Rectal smooth muscle tissue (tissue), 1 donor: Measurements from ENCODE around the gene NELFA.
"Not testable (repeated sequence)": the region's sequence is repeated elsewhere in the genome, so short reads cannot be mapped to it uniquely, and the experiment has no call there.

Experiments used
- H3K27ac ChIP-seq: one replicate; pipeline ENCODE4 v1.7.0; 2013; ENCODE audit warnings: low read depth, low read length, inconsistent platforms
- H3K27me3 ChIP-seq: one replicate; pipeline ENCODE4 v1.7.0; 2013; ENCODE audit warnings: low read length; ENCODE audit not compliant: control insufficient read depth, insufficient read depth
- H3K36me3 ChIP-seq: one replicate; pipeline ENCODE4 v1.7.0; 2013; ENCODE audit warnings: low read length; ENCODE audit not compliant: control insufficient read depth, insufficient read depth
- H3K4me1 ChIP-seq: one replicate; pipeline ENCODE4 v1.7.0; 2013; ENCODE audit warnings: low read length; ENCODE audit not compliant: control insufficient read depth, insufficient read depth
- H3K4me3 ChIP-seq: one replicate; pipeline ENCODE4 v1.7.0; 2013; ENCODE audit warnings: low read length
- H3K9ac ChIP-seq: one replicate; pipeline ENCODE4 v1.7.0; 2013; ENCODE audit warnings: low read length

Gene NELFA

GRCh38 chr4:1998296-1998695 lies 10.5 kb downstream of the NELFA start:
- Histone ChIP-seq H3K4me1 (no peaks in the 10 kb centered on the region), H3K4me3 (no peak overlapping the region), H3K9ac (no peak overlapping the region), H3K27me3 (no peaks in the 10 kb centered on the region), H3K36me3 (no peaks in the 10 kb centered on the region), H3K27ac (no peak overlapping the region)

GRCh38 chr4:1997712-1998111 lies 11.1 kb downstream of the NELFA start:
- Histone ChIP-seq H3K27me3 (no peaks in the 10 kb centered on the region), H3K9ac (no peak overlapping the region), H3K4me1 (no peaks in the 10 kb centered on the region), H3K4me3 (no peak overlapping the region), H3K36me3 (no peaks in the 10 kb centered on the region), H3K27ac (no peak overlapping the region)

GRCh38 chr4:1996866-1997611 lies 11.7 kb downstream of the NELFA start:
- Histone ChIP-seq H3K9ac (no peak overlapping the region), H3K27ac (no peak overlapping the region), H3K4me3 (no peak overlapping the region), H3K36me3 (no peaks in the 10 kb centered on the region), H3K4me1 (no peaks in the 10 kb centered on the region), H3K27me3 (no peaks in the 10 kb centered on the region)

- Histone ChIP-seq H3K36me3 (peaks cover 3% of the 10 kb centered on the region), H3K27me3 (no peaks in the 10 kb centered on the region), H3K4me1 (no peaks in the 10 kb centered on the region)
These were observed 13.8 kb downstream of the NELFA start for GRCh38 chr4:1994938-1995337.

GRCh38 chr4:1993718-1994516 lies 14.9 kb downstream of the NELFA start:
- H3K27ac ChIP-seq, H3K4me3 ChIP-seq, H3K36me3 ChIP-seq, H3K27me3 ChIP-seq, H3K4me1 ChIP-seq, H3K9ac ChIP-seq: not testable (repeated sequence)

More at GRCh38 chr4:1994938-1995337, 13.8 kb downstream of the NELFA start:
- no peak overlapping the region for H3K9ac ChIP-seq
- H3K27ac ChIP-seq = no peak overlapping the region
- no peak overlapping the region for H3K4me3 ChIP-seq

GRCh38 chr4:1993169-1993516 lies 15.6 kb downstream of the NELFA start:
- Histone ChIP-seq H3K4me3 (no peak overlapping the region), H3K36me3 (peaks cover 10% of the 10 kb centered on the region), H3K27me3 (no peaks in the 10 kb centered on the region), H3K4me1 (no peaks in the 10 kb centered on the region), H3K27ac (no peak overlapping the region), H3K9ac (no peak overlapping the region)

GRCh38 chr4:1992468-1993168 lies 16.2 kb downstream of the NELFA start:
- Histone ChIP-seq H3K4me3 (no peak overlapping the region), H3K36me3 (peaks cover 13% of the 10 kb centered on the region), H3K9ac (no peak overlapping the region), H3K27ac (no peak overlapping the region), H3K4me1 (no peaks in the 10 kb centered on the region), H3K27me3 (no peaks in the 10 kb centered on the region)

- H3K9ac ChIP-seq = no peak overlapping the region
- no peaks in the 10 kb centered on the region for H3K4me1 ChIP-seq
- H3K36me3 ChIP-seq = peaks cover 17% of the 10 kb centered on the region
- no peak overlapping the region for H3K27ac ChIP-seq
- no peak overlapping the region for H3K4me3 ChIP-seq
- no peaks in the 10 kb centered on the region for H3K27me3 ChIP-seq
These were observed 17.0 kb downstream of the NELFA start for GRCh38 chr4:1991596-1992434.

GRCh38 chr4:1991087-1991486 lies 17.7 kb downstream of the NELFA start:
- Histone ChIP-seq H3K27ac (no peak overlapping the region), H3K4me3 (no peak overlapping the region), H3K36me3 (peaks cover 19% of the 10 kb centered on the region), H3K9ac (no peak overlapping the region), H3K4me1 (no peaks in the 10 kb centered on the region), H3K27me3 (no peaks in the 10 kb centered on the region)

GRCh38 chr4:1990676-1991075 lies 18.1 kb downstream of the NELFA start:
- H3K4me3 ChIP-seq = no peak overlapping the region
- H3K9ac ChIP-seq = no peak overlapping the region
- no peaks in the 10 kb centered on the region for H3K4me1 ChIP-seq
- peaks cover 19% of the 10 kb centered on the region for H3K36me3 ChIP-seq
- no peaks in the 10 kb centered on the region for H3K27me3 ChIP-seq
- H3K27ac ChIP-seq = no peak overlapping the region

GRCh38 chr4:1990348-1990645 lies 18.5 kb downstream of the NELFA start:
- Histone ChIP-seq H3K27me3 (no peaks in the 10 kb centered on the region), H3K9ac (no peak overlapping the region), H3K4me1 (no peaks in the 10 kb centered on the region), H3K27ac (no peak overlapping the region), H3K36me3 (peaks cover 21% of the 10 kb centered on the region), H3K4me3 (no peak overlapping the region)
